A549 (cell line): Measurements from ENCODE around the gene PRSS1. TPM values are rescaled to one million over a fixed set of nuclear protein-coding genes. Genes with fewer than 3 reads are reported as not detected.

ENCODE experiments used
- ATAC-seq, 2 experiments: fragments of 200-7000 bp in 1 of 2; fragments of >200 bp in 1 of 2; cut with Nextera tagmentation in 1 of 2; cut with Tn5 transposase in 1 of 2; 3 replicates each; pipeline versions ENCODE4 v1.8.0 to v1.9.1; 2018 to 2020; ENCODE audit warnings: mild to moderate bottlenecking in 1 of 2, moderate library complexity in 1 of 2
- CTCF ChIA-PET: fragments of 300-600 bp; sonication (Branson Sonifier 250); formaldehyde crosslinking; extraction: SDS; loops from one replicate; lab custom pipeline; 2021; ENCODE audit warnings: antibody characterized with exemption, inconsistent platforms; lab: Yijun Ruan, JAX
- POLR2A ChIA-PET: fragments of 350-600 bp; formaldehyde crosslinking; extraction: SDS; loops from one replicate; lab custom pipeline; 2021; ENCODE audit warnings: antibody characterized with exemption, inconsistent platforms; lab: Yijun Ruan, JAX
- DNase-seq, 2 experiments: peaks; one replicate each; pipeline versions ENCODE4 v3.0.0 to v3.0.0-alpha.2; 2011 to 2016; ENCODE audit warnings: low read depth in 1 of 2, low spot score in 1 of 2
- FAIRE-seq: peaks from 2 replicates; lab custom pipeline; 2011; peaks lifted over from hg19 to GRCh38; lab: Jason Lieb, UNC
- H3K27ac ChIP-seq, 2 experiments: fragments of >200 bp; sonication (Bioruptor Twin); formaldehyde crosslinking; 3 replicates each; pipeline ENCODE4 v1.5.1; 2016 to 2017
- H3K4me1 ChIP-seq: fragments of >200 bp; sonication (Bioruptor Twin); formaldehyde crosslinking; 3 replicates; pipeline ENCODE4 v1.6.1; 2016
- H3K4me2 ChIP-seq: fragments of >200 bp; sonication (Bioruptor Twin); formaldehyde crosslinking; 3 replicates; pipeline ENCODE4 v1.6.1; 2016
- H3K4me3 ChIP-seq: fragments of >200 bp; sonication (Bioruptor Twin); formaldehyde crosslinking; 3 replicates; pipeline ENCODE4 v1.5.1; 2016
- H3K9me3 ChIP-seq: fragments of >200 bp; sonication (Bioruptor Twin); formaldehyde crosslinking; 3 replicates; pipeline ENCODE4 v1.6.1; 2016
- CBX2 ChIP-seq: fragments of 200-600 bp; sonication (generic); IDR thresholded peaks from 2 replicates; pipeline ENCODE4 v1.6.1; 2016; ENCODE audit warnings: low read depth, mild to moderate bottlenecking, borderline replicate concordance
- CBX8 ChIP-seq: fragments of 200-600 bp; sonication (generic); IDR thresholded peaks from 2 replicates; pipeline ENCODE4 v1.6.1; 2016
- CEBPB ChIP-seq, 2 experiments: fragments of >200 bp in 1 of 2; sonication (Bioruptor Twin) in 1 of 2; formaldehyde crosslinking in 1 of 2; IDR thresholded peaks; 2 replicates each; pipeline ENCODE4 v1.6.1; 2012 to 2016
- CHD2 ChIP-seq: fragments of 150-350 bp; IDR thresholded peaks from 2 replicates; pipeline ENCODE4 v1.6.1; 2014; ENCODE audit warnings: low read length; ENCODE audit not compliant: partially characterized antibody
- CHD4 ChIP-seq: fragments of 200-600 bp; sonication (generic); IDR thresholded peaks from 2 replicates; pipeline ENCODE4 v1.6.1; 2016; ENCODE audit warnings: antibody characterized with exemption, mild to moderate bottlenecking, borderline replicate concordance
- FOSL2 ChIP-seq, 2 experiments: fragments of 450-650 bp in 1 of 2; fragments of >200 bp in 1 of 2; sonication (Bioruptor Twin) in 1 of 2; formaldehyde crosslinking; IDR thresholded peaks; 2 replicates each; pipeline versions ENCODE4 v1.5.0 to v1.6.1; 2016 to 2020; ENCODE audit warnings: mild to moderate bottlenecking in 1 of 2, moderate library complexity in 1 of 2
- FOXS1 ChIP-seq: fragments of 250-450 bp; sonication (Bioruptor Pico); IDR thresholded peaks from 2 replicates; pipeline ENCODE4 v1.5.0; 2020; ENCODE audit warnings: mild to moderate bottlenecking, moderate library complexity
- HDAC2 ChIP-seq: fragments of 200-600 bp; sonication (generic); IDR thresholded peaks from 2 replicates; pipeline ENCODE4 v1.6.1; 2016
- JUNB ChIP-seq: fragments of >200 bp; sonication (Bioruptor Twin); formaldehyde crosslinking; IDR thresholded peaks from 2 replicates; pipeline ENCODE4 v1.6.1; 2016
- MAFK ChIP-seq: fragments of 450-650 bp; IDR thresholded peaks from 2 replicates; pipeline ENCODE4 v1.6.1; 2014; ENCODE audit not compliant: partially characterized antibody
- MYC ChIP-seq: IDR thresholded peaks from 2 replicates; pipeline ENCODE4 v1.6.1; 2012; ENCODE audit warnings: mild to moderate bottlenecking, inconsistent platforms, low read length, improper control_type of control experiment, borderline replicate concordance
- NPAS2 ChIP-seq: fragments of 250-450 bp; sonication (Bioruptor Pico); IDR thresholded peaks from 2 replicates; pipeline ENCODE4 v1.8.0; 2022; ENCODE audit warnings: mild to moderate bottlenecking, moderate library complexity, borderline replicate concordance
- PHF8 ChIP-seq: fragments of 200-600 bp; sonication (generic); IDR thresholded peaks from 2 replicates; pipeline ENCODE4 v1.6.1; 2016; ENCODE audit warnings: low read depth, mild to moderate bottlenecking, antibody characterized with exemption, moderate library complexity, borderline replicate concordance
- POLR2A ChIP-seq: IDR thresholded peaks from 2 replicates; pipeline ENCODE4 v1.6.1; 2012; ENCODE audit warnings: mild to moderate bottlenecking, low read length
- RFX5 ChIP-seq: fragments of 450-650 bp; IDR thresholded peaks from 2 replicates; pipeline ENCODE4 v1.7.1; 2014; ENCODE audit warnings: antibody characterized with exemption, mild to moderate bottlenecking, moderate library complexity
- RNF2 ChIP-seq: fragments of 200-600 bp; sonication (generic); IDR thresholded peaks from 2 replicates; pipeline ENCODE4 v1.6.1; 2016; ENCODE audit warnings: low read depth, mild to moderate bottlenecking, antibody characterized with exemption, moderate library complexity, borderline replicate concordance
- ZC3H11A ChIP-seq: fragments of 450-650 bp; IDR thresholded peaks from 2 replicates; pipeline ENCODE4 v1.6.1; 2014; ENCODE audit warnings: antibody characterized with exemption, mild to moderate bottlenecking
- ZFP36 ChIP-seq: fragments of 450-650 bp; IDR thresholded peaks from 2 replicates; pipeline ENCODE4 v1.6.1; 2014; ENCODE audit warnings: borderline replicate concordance; ENCODE audit not compliant: partially characterized antibody
- ZSCAN20 ChIP-seq: fragments of 250-450 bp; sonication (Bioruptor Pico); IDR thresholded peaks from 2 replicates; pipeline ENCODE4 v1.8.0; 2022; ENCODE audit warnings: mild to moderate bottlenecking, moderate library complexity
- WGBS: methylation state at CpG from one replicate; pipeline ENCODE4 v1.1.6; 2017; ENCODE audit errors: missing lambda C conversion rate; 5-methylcytosine and 5-hydroxymethylcytosine counted together
- polyA plus RNA-seq, 4 experiments: library from polyadenylated mRNA; depleted of rRNA in 3 of 4; stranded (reverse); fragments of >200 nt; fragmentation: RNase III in 1 of 4; extraction: RNeasy Plus Mini Kit Qiagen cat#74134 plus additional on column Dnase treatment in 1 of 4; gene quantifications; 2 replicates in 3 of 4; 3 replicates in 1 of 4; pipeline ENCODE4 v1.2.3, GENCODE V29; 2011 to 2017
- TF ChIP-seq, protein P1 (sequence below): fragments of 200-600 bp; sonication (generic); IDR thresholded peaks from 2 replicates; pipeline ENCODE4 v1.6.1; 2016; ENCODE audit warnings: antibody characterized with exemption, mild to moderate bottlenecking, moderate library complexity
- TF ChIP-seq, protein P2 (sequence below): fragments of >200 bp; sonication (Bioruptor Twin); formaldehyde crosslinking; IDR thresholded peaks from 3 replicates; pipeline ENCODE4 v1.6.1; 2016

PRSS1 gene
- polyA plus RNA-seq, 2 of the 4 experiments (the other 2 are of a cell fraction) = not detected

DNA sequence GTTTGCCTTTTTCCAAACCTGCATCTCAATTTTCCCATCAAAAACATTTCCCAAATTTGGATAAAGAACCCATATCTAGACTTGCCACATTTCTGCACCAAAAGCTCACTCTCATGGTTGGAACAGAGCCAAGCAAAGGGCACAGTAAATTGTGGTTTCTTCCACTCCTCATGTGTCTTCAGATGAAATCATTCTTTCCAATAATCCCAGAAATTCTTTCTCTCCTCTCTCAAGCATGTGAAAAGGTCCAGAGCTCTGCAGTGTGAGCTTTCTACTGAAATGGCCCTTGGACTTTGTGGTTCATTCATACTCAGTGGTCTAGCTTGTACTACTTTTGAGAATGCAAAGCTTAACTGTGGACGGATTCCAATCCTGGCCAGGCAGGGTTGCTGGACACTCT, 41.3 kb downstream of the PRSS1 start:
- no peaks in the 10 kb centered on the region for H3K4me1 ChIP-seq
- TF ChIP-seq CEBPB (IDR thresholded peaks at IDR 0.05) (no peak), FOSL2 (IDR thresholded peaks at IDR 0.05) (no peak), FOSL2 (CRISPR knock-in tag; IDR thresholded peaks at IDR 0.05) (no peak), ZSCAN20 (CRISPR knock-in tag) (no peak), FOXS1 (no peak), CBX2 (no peak), PHF8 (no peak), ZFP36 (no peak)
- TF ChIP-seq, protein P1, sequence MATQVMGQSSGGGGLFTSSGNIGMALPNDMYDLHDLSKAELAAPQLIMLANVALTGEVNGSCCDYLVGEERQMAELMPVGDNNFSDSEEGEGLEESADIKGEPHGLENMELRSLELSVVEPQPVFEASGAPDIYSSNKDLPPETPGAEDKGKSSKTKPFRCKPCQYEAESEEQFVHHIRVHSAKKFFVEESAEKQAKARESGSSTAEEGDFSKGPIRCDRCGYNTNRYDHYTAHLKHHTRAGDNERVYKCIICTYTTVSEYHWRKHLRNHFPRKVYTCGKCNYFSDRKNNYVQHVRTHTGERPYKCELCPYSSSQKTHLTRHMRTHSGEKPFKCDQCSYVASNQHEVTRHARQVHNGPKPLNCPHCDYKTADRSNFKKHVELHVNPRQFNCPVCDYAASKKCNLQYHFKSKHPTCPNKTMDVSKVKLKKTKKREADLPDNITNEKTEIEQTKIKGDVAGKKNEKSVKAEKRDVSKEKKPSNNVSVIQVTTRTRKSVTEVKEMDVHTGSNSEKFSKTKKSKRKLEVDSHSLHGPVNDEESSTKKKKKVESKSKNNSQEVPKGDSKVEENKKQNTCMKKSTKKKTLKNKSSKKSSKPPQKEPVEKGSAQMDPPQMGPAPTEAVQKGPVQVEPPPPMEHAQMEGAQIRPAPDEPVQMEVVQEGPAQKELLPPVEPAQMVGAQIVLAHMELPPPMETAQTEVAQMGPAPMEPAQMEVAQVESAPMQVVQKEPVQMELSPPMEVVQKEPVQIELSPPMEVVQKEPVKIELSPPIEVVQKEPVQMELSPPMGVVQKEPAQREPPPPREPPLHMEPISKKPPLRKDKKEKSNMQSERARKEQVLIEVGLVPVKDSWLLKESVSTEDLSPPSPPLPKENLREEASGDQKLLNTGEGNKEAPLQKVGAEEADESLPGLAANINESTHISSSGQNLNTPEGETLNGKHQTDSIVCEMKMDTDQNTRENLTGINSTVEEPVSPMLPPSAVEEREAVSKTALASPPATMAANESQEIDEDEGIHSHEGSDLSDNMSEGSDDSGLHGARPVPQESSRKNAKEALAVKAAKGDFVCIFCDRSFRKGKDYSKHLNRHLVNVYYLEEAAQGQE = no peak
- TF ChIP-seq, all 56 proteins: peak for 0
- ATAC-seq (no peak), DNase-seq (no peak), FAIRE-seq (no peak)
- no peak overlapping the region for H3K4me3 ChIP-seq
- CTCF ChIA-PET = interaction anchor here (1.2 to 1.6 kb wide), 3 partner anchors 255 to 275 kb away, joined by 4 to 5 read pairs (median 4); no protein-coding TSS in a partner anchor
- no peak overlapping the region for H3K4me2 ChIP-seq
- WGBS = 9% methylated on average over 1 of the region's 1 CpG
- H3K27ac ChIP-seq = no peak overlapping the region
- H3K9me3 ChIP-seq = no peaks in the 10 kb centered on the region; the same call in 2 of the 3 replicates
- POLR2A ChIA-PET = interaction anchor here (0.5 kb wide), 1 partner anchor 346 kb away, joined by 3 read pairs; no protein-coding TSS in a partner anchor

DNA sequence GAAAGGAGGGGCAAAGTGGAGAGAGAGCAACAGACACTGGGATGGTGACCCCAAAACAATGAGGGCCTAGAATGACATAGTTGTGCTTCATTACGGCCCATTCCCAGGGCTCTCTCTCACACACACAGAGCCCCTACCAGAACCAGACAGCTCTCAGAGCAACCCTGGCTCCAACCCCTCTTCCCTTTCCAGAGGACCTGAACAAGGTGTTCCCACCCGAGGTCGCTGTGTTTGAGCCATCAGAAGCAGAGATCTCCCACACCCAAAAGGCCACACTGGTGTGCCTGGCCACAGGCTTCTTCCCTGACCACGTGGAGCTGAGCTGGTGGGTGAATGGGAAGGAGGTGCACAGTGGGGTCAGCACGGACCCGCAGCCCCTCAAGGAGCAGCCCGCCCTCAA, 42.2 kb downstream of the PRSS1 start:
- FAIRE-seq (no peak), ATAC-seq (no peak), DNase-seq (no peak)
- Histone ChIP-seq H3K4me1 (no peaks in the 10 kb centered on the region), H3K4me2 (no peak overlapping the region), H3K4me3 (no peak overlapping the region), H3K27ac (no peak overlapping the region), H3K9me3 (no peaks in the 10 kb centered on the region; the same call in 2 of the 3 replicates)
- TF ChIP-seq JUNB (no peak), CHD2 (no peak), CBX8 (no peak), MYC (no peak), POLR2A (no peak), NPAS2 (no peak), FOSL2 (IDR thresholded peaks at IDR 0.05) (no peak), FOSL2 (CRISPR knock-in tag; IDR thresholded peaks at IDR 0.05) (no peak), RNF2 (no peak), RFX5 (no peak), ZC3H11A (no peak), CBX2 (no peak), MAFK (no peak), HDAC2 (no peak), FOXS1 (no peak)
- TF ChIP-seq, protein P2, sequence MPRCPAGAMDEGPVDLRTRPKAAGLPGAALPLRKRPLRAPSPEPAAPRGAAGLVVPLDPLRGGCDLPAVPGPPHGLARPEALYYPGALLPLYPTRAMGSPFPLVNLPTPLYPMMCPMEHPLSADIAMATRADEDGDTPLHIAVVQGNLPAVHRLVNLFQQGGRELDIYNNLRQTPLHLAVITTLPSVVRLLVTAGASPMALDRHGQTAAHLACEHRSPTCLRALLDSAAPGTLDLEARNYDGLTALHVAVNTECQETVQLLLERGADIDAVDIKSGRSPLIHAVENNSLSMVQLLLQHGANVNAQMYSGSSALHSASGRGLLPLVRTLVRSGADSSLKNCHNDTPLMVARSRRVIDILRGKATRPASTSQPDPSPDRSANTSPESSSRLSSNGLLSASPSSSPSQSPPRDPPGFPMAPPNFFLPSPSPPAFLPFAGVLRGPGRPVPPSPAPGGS = no peak
- ChIA-PET POLR2A (no interaction called here), CTCF (interaction anchor here (1.2 to 1.5 kb wide), 3 partner anchors 41 to 276 kb away, joined by 3 to 5 read pairs (median 4); no protein-coding TSS in a partner anchor)
- WGBS = 4% methylated on average over 3 of the region's 7 CpGs

DNA sequence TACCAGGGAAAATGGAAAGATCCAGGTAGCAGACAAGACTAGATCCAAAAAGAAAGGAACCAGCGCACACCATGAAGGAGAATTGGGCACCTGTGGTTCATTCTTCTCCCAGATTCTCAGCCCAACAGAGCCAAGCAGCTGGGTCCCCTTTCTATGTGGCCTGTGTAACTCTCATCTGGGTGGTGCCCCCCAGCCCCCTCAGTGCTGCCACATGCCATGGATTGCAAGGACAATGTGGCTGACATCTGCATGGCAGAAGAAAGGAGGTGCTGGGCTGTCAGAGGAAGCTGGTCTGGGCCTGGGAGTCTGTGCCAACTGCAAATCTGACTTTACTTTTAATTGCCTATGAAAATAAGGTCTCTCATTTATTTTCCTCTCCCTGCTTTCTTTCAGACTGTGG, 42.9 kb downstream of the PRSS1 start:
- ChIA-PET CTCF (interaction anchor here (1.5 to 2.4 kb wide), 2 partner anchors 9 to 40 kb away, joined by 3 to 21 read pairs; no protein-coding TSS in a partner anchor), POLR2A (no interaction called here)
- DNase-seq (no peak), FAIRE-seq (no peak), ATAC-seq (no peak)
- Histone ChIP-seq H3K4me3 (no peak overlapping the region), H3K9me3 (no peaks in the 10 kb centered on the region; the same call in 2 of the 3 replicates), H3K4me2 (no peak overlapping the region), H3K27ac (no peak overlapping the region), H3K4me1 (no peaks in the 10 kb centered on the region)
- no peak for TF ChIP-seq CHD4
- 54% methylated on average over 1 of the region's 1 CpG for WGBS
